ENCODE results near the gene DGKB. TPM values are rescaled to one million over a fixed set of nuclear protein-coding genes. Genes with fewer than 3 reads are reported as not detected.

Gene DGKB
- total RNA-seq, 1 donor from 2014 or later: 5.5 TPM

- H3K4me1 ChIP-seq: peaks cover 27% of the 10 kb centered on the region
- no peak overlapping the region for H3K9ac ChIP-seq
- H3K9me3 Mint-ChIP-seq: peaks cover 2% of the 10 kb centered on the region
- no peaks in the 10 kb centered on the region for H3K9me3 ChIP-seq (ENCODE audit: low read depth)
- H3K4me3 Mint-ChIP-seq: no peak overlapping the region
- H3K27ac Mint-ChIP-seq: no peak overlapping the region
- no peaks in the 10 kb centered on the region for H3K79me2 ChIP-seq (ENCODE audit: low read depth)
- no peak overlapping the region for H3K27ac ChIP-seq
- H3K4me3 ChIP-seq: no peak overlapping the region
- H2AFZ ChIP-seq (replicated peaks): no peak overlapping the region
- TF ChIP-seq, protein P1, sequence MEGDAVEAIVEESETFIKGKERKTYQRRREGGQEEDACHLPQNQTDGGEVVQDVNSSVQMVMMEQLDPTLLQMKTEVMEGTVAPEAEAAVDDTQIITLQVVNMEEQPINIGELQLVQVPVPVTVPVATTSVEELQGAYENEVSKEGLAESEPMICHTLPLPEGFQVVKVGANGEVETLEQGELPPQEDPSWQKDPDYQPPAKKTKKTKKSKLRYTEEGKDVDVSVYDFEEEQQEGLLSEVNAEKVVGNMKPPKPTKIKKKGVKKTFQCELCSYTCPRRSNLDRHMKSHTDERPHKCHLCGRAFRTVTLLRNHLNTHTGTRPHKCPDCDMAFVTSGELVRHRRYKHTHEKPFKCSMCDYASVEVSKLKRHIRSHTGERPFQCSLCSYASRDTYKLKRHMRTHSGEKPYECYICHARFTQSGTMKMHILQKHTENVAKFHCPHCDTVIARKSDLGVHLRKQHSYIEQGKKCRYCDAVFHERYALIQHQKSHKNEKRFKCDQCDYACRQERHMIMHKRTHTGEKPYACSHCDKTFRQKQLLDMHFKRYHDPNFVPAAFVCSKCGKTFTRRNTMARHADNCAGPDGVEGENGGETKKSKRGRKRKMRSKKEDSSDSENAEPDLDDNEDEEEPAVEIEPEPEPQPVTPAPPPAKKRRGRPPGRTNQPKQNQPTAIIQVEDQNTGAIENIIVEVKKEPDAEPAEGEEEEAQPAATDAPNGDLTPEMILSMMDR (IDR thresholded peaks at IDR 0.05): no peak
- TF ChIP-seq EZH2phosphoT487 (IDR thresholded peaks at IDR 0.05) (no peak), EZH2 (IDR thresholded peaks at IDR 0.05) (no peak)
- H3K27me3 ChIP-seq: no peaks in the 10 kb centered on the region
- H3K36me3 ChIP-seq: no peaks in the 10 kb centered on the region
- no peak overlapping the region for H3K4me2 ChIP-seq
- peaks cover 17% of the 10 kb centered on the region for H3K4me1 Mint-ChIP-seq
- H3K27me3 Mint-ChIP-seq (ENCODE audit: insufficient read depth, low read depth): no peaks in the 10 kb centered on the region
- DNase-seq (ENCODE audit: low spot score): no peak
- no peaks in the 10 kb centered on the region for H4K20me1 ChIP-seq (ENCODE audit: low read depth)
- no peaks in the 10 kb centered on the region for H3K36me3 Mint-ChIP-seq
- H3F3A ChIP-seq (ENCODE audit: low read depth): peaks cover 5% of the 10 kb centered on the region
Observed at GRCh38 chr7:14834883-14835282, 67.7 kb downstream of the DGKB start.

- H4K20me1 ChIP-seq (ENCODE audit: low read depth): no peaks in the 10 kb centered on the region
- H3K79me2 ChIP-seq (ENCODE audit: low read depth): no peaks in the 10 kb centered on the region
- no peaks in the 10 kb centered on the region for H3K27me3 ChIP-seq
- no peak for TF ChIP-seq EZH2phosphoT487 (IDR thresholded peaks at IDR 0.05)
- no peak for TF ChIP-seq EZH2 (IDR thresholded peaks at IDR 0.05)
- TF ChIP-seq, protein P1 (IDR thresholded peaks at IDR 0.05): no peak
- Mint-ChIP-seq H3K4me1 (peaks cover 17% of the 10 kb centered on the region), H3K4me3 (no peak overlapping the region), H3K9me3 (peaks cover 2% of the 10 kb centered on the region), H3K27me3 (ENCODE audit: insufficient read depth, low read depth) (no peaks in the 10 kb centered on the region), H3K36me3 (no peaks in the 10 kb centered on the region), H3K27ac (no peak overlapping the region)
- H3K4me1 ChIP-seq: peaks cover 27% of the 10 kb centered on the region
- no peaks in the 10 kb centered on the region for H3K9me3 ChIP-seq (ENCODE audit: low read depth)
- no peak overlapping the region for H3K4me2 ChIP-seq
- peaks cover 5% of the 10 kb centered on the region for H3F3A ChIP-seq (ENCODE audit: low read depth)
- DNase-seq (ENCODE audit: low spot score): no peak
- no peak overlapping the region for H3K27ac ChIP-seq
- no peak overlapping the region for H3K4me3 ChIP-seq
- no peak overlapping the region for H2AFZ ChIP-seq (replicated peaks)
- H3K36me3 ChIP-seq: no peaks in the 10 kb centered on the region
- no peak overlapping the region for H3K9ac ChIP-seq
Observed at GRCh38 chr7:14834456-14834855, 68.1 kb downstream of the DGKB start.

DNA sequence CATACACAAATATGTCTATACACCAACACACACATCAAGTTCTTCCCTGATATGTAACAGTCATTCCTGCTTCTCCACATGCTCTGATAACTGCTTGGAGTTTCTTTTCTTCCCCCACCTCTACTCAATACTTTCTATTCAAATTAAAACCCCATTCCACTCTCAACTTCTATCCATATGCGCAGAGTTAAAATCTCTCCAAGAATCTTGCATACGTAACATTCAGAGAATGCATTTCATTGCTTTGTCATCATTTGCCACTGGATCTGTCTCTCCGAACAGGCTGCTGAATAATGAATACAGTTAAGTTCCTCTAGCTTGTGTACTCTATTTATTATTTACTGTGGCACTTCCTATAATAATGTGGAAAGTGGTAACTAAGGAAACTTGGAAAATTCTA, 68.8 kb downstream of the DGKB start:
- no peak overlapping the region for H3K4me2 ChIP-seq
- no peak overlapping the region for H3K27ac Mint-ChIP-seq

More for the DNA sequence above, 68.8 kb downstream of the DGKB start:
- Histone ChIP-seq H4K20me1 (ENCODE audit: low read depth) (no peaks in the 10 kb centered on the region), H3K79me2 (ENCODE audit: low read depth) (no peaks in the 10 kb centered on the region), H3K9ac (no peak overlapping the region), H2AFZ (replicated peaks) (no peak overlapping the region), H3K27ac (no peak overlapping the region), H3F3A (ENCODE audit: low read depth) (peaks cover 5% of the 10 kb centered on the region), H3K9me3 (ENCODE audit: low read depth) (no peaks in the 10 kb centered on the region), H3K27me3 (no peaks in the 10 kb centered on the region), H3K4me1 (peaks cover 27% of the 10 kb centered on the region), H3K4me3 (no peak overlapping the region), H3K36me3 (no peaks in the 10 kb centered on the region)
- Mint-ChIP-seq H3K9me3 (peaks cover 2% of the 10 kb centered on the region), H3K27me3 (ENCODE audit: insufficient read depth, low read depth) (no peaks in the 10 kb centered on the region), H3K4me3 (no peak overlapping the region), H3K36me3 (no peaks in the 10 kb centered on the region), H3K4me1 (peaks cover 17% of the 10 kb centered on the region)
- no peak for DNase-seq (ENCODE audit: low spot score)
- TF ChIP-seq EZH2 (IDR thresholded peaks at IDR 0.05) (no peak), EZH2phosphoT487 (IDR thresholded peaks at IDR 0.05) (no peak)
- TF ChIP-seq, protein P1 (IDR thresholded peaks at IDR 0.05): no peak
